ENCODE data around the gene FBLN2.

DNA sequence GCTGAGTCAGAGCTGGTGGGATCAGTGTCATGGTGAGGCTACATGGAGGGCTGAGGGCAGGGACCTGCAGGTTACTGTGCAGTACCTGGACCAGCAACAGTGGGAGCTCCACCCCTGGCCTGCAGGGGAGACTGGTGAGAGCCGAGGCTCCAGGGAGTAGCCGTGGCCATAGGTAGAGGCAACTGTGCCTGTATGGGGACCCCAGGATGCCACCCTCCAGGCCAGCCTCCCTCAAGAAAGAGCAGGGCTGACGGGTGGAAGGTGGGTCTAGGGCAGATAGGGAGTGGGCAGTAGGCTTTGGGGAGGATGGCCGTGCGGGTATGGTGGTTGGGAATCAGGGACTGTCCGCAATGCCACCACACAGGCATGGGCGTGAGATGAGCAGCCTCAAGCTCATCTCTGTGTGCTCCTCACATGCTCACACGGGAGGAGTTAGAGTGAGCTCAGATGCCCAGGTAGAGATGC is 35.5 kb downstream of the FBLN2 start:
- TF ChIP-seq, protein P1, sequence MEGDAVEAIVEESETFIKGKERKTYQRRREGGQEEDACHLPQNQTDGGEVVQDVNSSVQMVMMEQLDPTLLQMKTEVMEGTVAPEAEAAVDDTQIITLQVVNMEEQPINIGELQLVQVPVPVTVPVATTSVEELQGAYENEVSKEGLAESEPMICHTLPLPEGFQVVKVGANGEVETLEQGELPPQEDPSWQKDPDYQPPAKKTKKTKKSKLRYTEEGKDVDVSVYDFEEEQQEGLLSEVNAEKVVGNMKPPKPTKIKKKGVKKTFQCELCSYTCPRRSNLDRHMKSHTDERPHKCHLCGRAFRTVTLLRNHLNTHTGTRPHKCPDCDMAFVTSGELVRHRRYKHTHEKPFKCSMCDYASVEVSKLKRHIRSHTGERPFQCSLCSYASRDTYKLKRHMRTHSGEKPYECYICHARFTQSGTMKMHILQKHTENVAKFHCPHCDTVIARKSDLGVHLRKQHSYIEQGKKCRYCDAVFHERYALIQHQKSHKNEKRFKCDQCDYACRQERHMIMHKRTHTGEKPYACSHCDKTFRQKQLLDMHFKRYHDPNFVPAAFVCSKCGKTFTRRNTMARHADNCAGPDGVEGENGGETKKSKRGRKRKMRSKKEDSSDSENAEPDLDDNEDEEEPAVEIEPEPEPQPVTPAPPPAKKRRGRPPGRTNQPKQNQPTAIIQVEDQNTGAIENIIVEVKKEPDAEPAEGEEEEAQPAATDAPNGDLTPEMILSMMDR (IDR thresholded peaks at IDR 0.05; ENCODE audit: borderline replicate concordance, extremely low read depth, low read length, poor library complexity, severe bottlenecking), result no peak
- no peak for TF ChIP-seq EZH2 (IDR thresholded peaks at IDR 0.05; ENCODE audit: borderline replicate concordance, low read depth, low read length, severe bottlenecking)
